ENCODE results near the gene ZFPL1. TPM values are rescaled to one million over a fixed set of nuclear protein-coding genes. Genes with fewer than 3 reads are reported as not detected.
A peak's percentile ranks its signal among the peaks of the same experiment; 100 is the strongest.

ZFPL1 gene
- total and polyA plus RNA-seq, 9 of the 15 experiments (the other 6 are each of a cell fraction or from before 2014, with no cell fraction given) = 3.7 to 37.5 (median 22.7) TPM

DNA sequence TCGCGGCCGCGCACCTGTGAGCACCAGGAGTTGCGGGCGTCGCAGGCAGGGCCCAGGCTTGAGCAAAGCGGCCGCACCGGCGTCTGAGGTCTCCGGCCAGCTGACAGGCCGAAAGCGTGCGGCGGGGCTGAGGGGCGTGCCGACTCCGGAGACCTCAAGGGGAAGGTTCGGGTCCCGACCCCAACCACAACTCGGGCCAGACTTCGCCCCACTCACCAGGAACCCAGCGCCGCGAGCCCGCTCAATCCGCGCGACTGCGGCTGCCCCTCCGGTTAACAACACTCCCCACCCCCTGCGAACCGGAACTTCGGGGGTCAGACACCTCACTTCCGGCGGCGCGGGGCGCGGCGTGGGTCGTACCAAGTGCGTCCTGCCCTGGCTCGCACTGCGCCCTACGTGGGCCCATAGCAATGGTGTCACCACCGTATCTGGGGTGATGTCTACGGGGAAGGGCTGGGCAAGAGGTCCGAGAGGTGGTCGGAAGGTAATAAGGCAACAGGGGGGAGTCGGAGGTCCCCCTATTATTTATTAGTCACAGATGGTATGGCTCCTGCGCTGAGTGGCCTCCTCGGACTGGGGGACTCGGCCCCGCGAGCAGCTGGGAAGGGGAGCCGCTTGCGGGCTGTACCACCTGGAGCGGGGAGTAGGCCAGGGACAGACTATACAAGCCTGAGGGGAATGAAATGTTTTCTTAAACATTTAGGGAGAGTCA, 50.4 kb downstream of the ZFPL1 start, which contains the start of gene SYVN1 (continued):
- TF ChIP-seq ZNF23 (CRISPR knock-in tag; IDR thresholded peaks at IDR 0.05) (no peak), ZNF384 (IDR thresholded peaks at IDR 0.05; ENCODE audit: low read depth, low read length) (no peak), YBX1 (IDR thresholded peaks at IDR 0.05) (no peak), SAFB (IDR thresholded peaks at IDR 0.05; ENCODE audit: borderline replicate concordance, low read depth, low read length) (no peak), OTX1 (CRISPR knock-in tag; IDR thresholded peaks at IDR 0.05) (peak; percentile 43; the same call in 1 of the 2 replicates), XRCC5 (IDR thresholded peaks at IDR 0.05; ENCODE audit: low read depth, low read length) (no peak), RBM17 (IDR thresholded peaks at IDR 0.05; ENCODE audit: borderline replicate concordance, low read depth, low read length) (no peak), POLR2AphosphoS2 (IDR thresholded peaks at IDR 0.05; ENCODE audit: low read length) (no peak; the same call in 1 of the 2 replicates), ZNF589 (CRISPR knock-in tag; IDR thresholded peaks at IDR 0.05; ENCODE audit: low read depth) (no peak), MYNN (IDR thresholded peaks at IDR 0.05) (no peak), MYNN (CRISPR knock-in tag; IDR thresholded peaks at IDR 0.05) (no peak), TGIF2 (CRISPR knock-in tag; IDR thresholded peaks at IDR 0.05) (no peak), STAT5B (CRISPR knock-in tag; IDR thresholded peaks at IDR 0.05) (no peak), ZNF232 (CRISPR knock-in tag; IDR thresholded peaks at IDR 0.05) (0 out of 2 replicates have a peak, but pooled peaks have one; percentile 34), NELFE (IDR thresholded peaks at IDR 0.05; ENCODE audit: insufficient read depth, insufficient read length) (no peak), HDAC1 (IDR thresholded peaks at IDR 0.05) (peak in 1 of 2 experiments; percentile 93; a peak in 2 of 4 replicates), SREBF2 (CRISPR knock-in tag; IDR thresholded peaks at IDR 0.05) (no peak), RB1 (IDR thresholded peaks at IDR 0.05; ENCODE audit: low read depth) (peak; percentile 67), NR2C1 (IDR thresholded peaks at IDR 0.05) (peak; percentile 88), NR2C1 (tag; IDR thresholded peaks at IDR 0.05) (peak; percentile 84), ZNF253 (CRISPR knock-in tag; conservative IDR thresholded peaks at IDR 0.05) (no peak)
- TF ChIP-seq, protein P1, sequence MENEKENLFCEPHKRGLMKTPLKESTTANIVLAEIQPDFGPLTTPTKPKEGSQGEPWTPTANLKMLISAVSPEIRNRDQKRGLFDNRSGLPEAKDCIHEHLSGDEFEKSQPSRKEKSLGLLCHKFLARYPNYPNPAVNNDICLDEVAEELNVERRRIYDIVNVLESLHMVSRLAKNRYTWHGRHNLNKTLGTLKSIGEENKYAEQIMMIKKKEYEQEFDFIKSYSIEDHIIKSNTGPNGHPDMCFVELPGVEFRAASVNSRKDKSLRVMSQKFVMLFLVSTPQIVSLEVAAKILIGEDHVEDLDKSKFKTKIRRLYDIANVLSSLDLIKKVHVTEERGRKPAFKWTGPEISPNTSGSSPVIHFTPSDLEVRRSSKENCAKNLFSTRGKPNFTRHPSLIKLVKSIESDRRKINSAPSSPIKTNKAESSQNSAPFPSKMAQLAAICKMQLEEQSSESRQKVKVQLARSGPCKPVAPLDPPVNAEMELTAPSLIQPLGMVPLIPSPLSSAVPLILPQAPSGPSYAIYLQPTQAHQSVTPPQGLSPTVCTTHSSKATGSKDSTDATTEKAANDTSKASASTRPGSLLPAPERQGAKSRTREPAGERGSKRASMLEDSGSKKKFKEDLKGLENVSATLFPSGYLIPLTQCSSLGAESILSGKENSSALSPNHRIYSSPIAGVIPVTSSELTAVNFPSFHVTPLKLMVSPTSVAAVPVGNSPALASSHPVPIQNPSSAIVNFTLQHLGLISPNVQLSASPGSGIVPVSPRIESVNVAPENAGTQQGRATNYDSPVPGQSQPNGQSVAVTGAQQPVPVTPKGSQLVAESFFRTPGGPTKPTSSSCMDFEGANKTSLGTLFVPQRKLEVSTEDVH (IDR thresholded peaks at IDR 0.05; ENCODE audit: low read depth, partially characterized antibody) = peak; percentile 77
- TF ChIP-seq, protein P2, sequence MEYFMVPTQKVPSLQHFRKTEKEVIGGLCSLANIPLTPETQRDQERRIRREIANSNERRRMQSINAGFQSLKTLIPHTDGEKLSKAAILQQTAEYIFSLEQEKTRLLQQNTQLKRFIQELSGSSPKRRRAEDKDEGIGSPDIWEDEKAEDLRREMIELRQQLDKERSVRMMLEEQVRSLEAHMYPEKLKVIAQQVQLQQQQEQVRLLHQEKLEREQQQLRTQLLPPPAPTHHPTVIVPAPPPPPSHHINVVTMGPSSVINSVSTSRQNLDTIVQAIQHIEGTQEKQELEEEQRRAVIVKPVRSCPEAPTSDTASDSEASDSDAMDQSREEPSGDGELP (CRISPR knock-in tag; IDR thresholded peaks at IDR 0.05; ENCODE audit: borderline replicate concordance) = peak; percentile 94
- TF ChIP-seq, protein P3, sequence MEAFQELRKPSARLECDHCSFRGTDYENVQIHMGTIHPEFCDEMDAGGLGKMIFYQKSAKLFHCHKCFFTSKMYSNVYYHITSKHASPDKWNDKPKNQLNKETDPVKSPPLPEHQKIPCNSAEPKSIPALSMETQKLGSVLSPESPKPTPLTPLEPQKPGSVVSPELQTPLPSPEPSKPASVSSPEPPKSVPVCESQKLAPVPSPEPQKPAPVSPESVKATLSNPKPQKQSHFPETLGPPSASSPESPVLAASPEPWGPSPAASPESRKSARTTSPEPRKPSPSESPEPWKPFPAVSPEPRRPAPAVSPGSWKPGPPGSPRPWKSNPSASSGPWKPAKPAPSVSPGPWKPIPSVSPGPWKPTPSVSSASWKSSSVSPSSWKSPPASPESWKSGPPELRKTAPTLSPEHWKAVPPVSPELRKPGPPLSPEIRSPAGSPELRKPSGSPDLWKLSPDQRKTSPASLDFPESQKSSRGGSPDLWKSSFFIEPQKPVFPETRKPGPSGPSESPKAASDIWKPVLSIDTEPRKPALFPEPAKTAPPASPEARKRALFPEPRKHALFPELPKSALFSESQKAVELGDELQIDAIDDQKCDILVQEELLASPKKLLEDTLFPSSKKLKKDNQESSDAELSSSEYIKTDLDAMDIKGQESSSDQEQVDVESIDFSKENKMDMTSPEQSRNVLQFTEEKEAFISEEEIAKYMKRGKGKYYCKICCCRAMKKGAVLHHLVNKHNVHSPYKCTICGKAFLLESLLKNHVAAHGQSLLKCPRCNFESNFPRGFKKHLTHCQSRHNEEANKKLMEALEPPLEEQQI (IDR thresholded peaks at IDR 0.05) = no peak

Data from K562 (cell line).